ENCODE data around the gene DNAH8. TPM values are rescaled to one million over a fixed set of nuclear protein-coding genes. Genes with fewer than 3 reads are reported as not detected.

The DNAH8 gene
- total RNA-seq, 1 experiment from 2014 or later = not detected

- intact Hi-C loops (cut with micrococcal nuclease; ENCODE audit: unreplicated experiment) = no loop called here
- BruUV-seq (replicated peaks) = no TSS peak
These were observed 223.6 kb downstream of the DNAH8 start for GRCh38 chr6:38938741-38939140.

GRCh38 chr6:38942442-38942841, 227.3 kb downstream of the DNAH8 start:
- Histone ChIP-seq H3K27me3 (ENCODE audit: control insufficient read depth, insufficient read depth, low read length) (peaks cover 24% of the 10 kb centered on the region; the same call in 1 of the 2 replicates), H3K27ac (ENCODE audit: low read length) (no peak overlapping the region), H3K36me3 (ENCODE audit: control insufficient read depth, insufficient read depth, low read length) (no peaks in the 10 kb centered on the region), H3K4me1 (ENCODE audit: control insufficient read depth, insufficient read depth, low read length) (no peaks in the 10 kb centered on the region), H3K4me3 (ENCODE audit: low read depth in 2 of 2, low read length in 2 of 2) (no peak overlapping the region), H3K9me3 (ENCODE audit: control insufficient read depth, insufficient read depth, low read depth, low read length) (no peaks in the 10 kb centered on the region)
- ChIA-PET CTCF (no interaction called here), POLR2A (no interaction called here)
- intact Hi-C loops (cut with micrococcal nuclease; ENCODE audit: unreplicated experiment) (no loop called here), in situ Hi-C loops (cut with HindIII; ENCODE audit: low pct_unique_long_range_greater_than_20kb, low sequenced_read_pairs) (no loop called here)
- BruUV-seq (replicated peaks) = no TSS peak
- DNase-seq (ENCODE audit: low read depth, low spot score) (no peak), ATAC-seq (no peak)
- TF ChIP-seq POLR2AphosphoS5 (IDR thresholded peaks at IDR 0.05; ENCODE audit: low read depth, low read length) (no peak), SIN3A (IDR thresholded peaks at IDR 0.05; ENCODE audit: borderline replicate concordance, insufficient read depth, low read depth, low read length) (no peak), REST (IDR thresholded peaks at IDR 0.05; ENCODE audit: insufficient read depth in 1 of 2, low read depth in 2 of 2, low read length in 1 of 2) (no peak), TCF7L2 (IDR thresholded peaks at IDR 0.05; ENCODE audit: low read depth, low read length) (no peak), CTCF (IDR thresholded peaks at IDR 0.05) (no peak)

More at GRCh38 chr6:38938741-38939140, 223.6 kb downstream of the DNAH8 start:
- ATAC-seq (no peak), DNase-seq (ENCODE audit: low read depth, low spot score) (no peak)
- Histone ChIP-seq H3K27me3 (ENCODE audit: control insufficient read depth, insufficient read depth, low read length) (peaks cover 16% of the 10 kb centered on the region; the same call in 1 of the 2 replicates), H3K27ac (ENCODE audit: low read length) (no peak overlapping the region), H3K36me3 (ENCODE audit: control insufficient read depth, insufficient read depth, low read length) (no peaks in the 10 kb centered on the region), H3K4me1 (ENCODE audit: control insufficient read depth, insufficient read depth, low read length) (no peaks in the 10 kb centered on the region), H3K9me3 (ENCODE audit: control insufficient read depth, insufficient read depth, low read depth, low read length) (no peaks in the 10 kb centered on the region), H3K4me3 (ENCODE audit: low read depth in 2 of 2, low read length in 2 of 2) (no peak overlapping the region)
- ChIA-PET CTCF (no interaction called here), POLR2A (no interaction called here)
- TF ChIP-seq TCF7L2 (IDR thresholded peaks at IDR 0.05; ENCODE audit: low read depth, low read length) = no peak
- TF ChIP-seq REST (IDR thresholded peaks at IDR 0.05; ENCODE audit: insufficient read depth in 1 of 2, low read depth in 2 of 2, low read length in 1 of 2) = no peak
- in situ Hi-C loops (cut with HindIII; ENCODE audit: low pct_unique_long_range_greater_than_20kb, low sequenced_read_pairs) = no loop called here

Measured in Panc1 (cell line).